ENCODE results near the gene SAMD4B.

Gene SAMD4B

DNA sequence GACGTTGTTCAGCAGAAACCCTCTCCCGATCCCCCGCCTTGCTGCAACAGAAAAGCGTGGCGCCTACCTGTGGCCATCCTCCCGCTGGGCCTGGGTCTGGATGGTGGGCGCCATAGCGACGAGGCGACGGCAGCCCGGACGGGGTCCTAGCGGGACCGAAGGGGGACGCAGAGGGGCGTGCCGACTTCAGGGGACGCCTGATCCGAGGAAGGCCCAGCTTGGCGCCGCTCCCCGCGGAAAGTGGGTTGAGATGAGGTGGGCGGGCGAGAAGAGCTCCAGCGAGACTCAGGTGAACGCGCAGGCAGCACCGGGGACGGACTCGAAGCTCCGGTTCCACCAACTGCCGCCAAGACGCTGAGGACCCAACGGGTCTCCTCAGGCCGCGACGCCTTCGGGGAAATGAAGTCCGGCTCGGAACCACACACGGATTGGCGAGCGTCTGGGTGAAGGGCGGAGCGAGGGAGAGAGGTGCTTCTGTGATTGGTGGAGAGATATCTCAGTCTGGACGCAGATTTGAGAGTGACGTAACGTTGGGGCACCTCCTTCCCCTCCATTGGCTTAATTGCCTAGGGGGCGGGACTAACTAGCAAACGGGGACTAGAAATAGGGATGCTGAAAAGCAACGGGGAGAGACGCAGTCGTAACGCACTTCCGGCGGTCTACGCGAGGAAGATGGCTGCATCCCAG, 48.7 kb downstream of the SAMD4B start, which contains the start of the genes MED29 and PAF1:
TSS of gene MED29 (plus strand) at position 628 of the 687 bp plus-strand sequence. CDS start at position 673, 45 bp downstream.
TSS of gene PAF1 (minus strand) at position 356 of the 687 bp plus-strand sequence. CDS start at position 114, 242 bp downstream.
- peak; percentile 99 for DNase-seq (ENCODE audit: low read depth)

- peak; percentile 80 for DNase-seq (ENCODE audit: low read depth)
Observed at GRCh38 chr19:39397360-39398296, 55.4 kb downstream of the SAMD4B start.

DNA sequence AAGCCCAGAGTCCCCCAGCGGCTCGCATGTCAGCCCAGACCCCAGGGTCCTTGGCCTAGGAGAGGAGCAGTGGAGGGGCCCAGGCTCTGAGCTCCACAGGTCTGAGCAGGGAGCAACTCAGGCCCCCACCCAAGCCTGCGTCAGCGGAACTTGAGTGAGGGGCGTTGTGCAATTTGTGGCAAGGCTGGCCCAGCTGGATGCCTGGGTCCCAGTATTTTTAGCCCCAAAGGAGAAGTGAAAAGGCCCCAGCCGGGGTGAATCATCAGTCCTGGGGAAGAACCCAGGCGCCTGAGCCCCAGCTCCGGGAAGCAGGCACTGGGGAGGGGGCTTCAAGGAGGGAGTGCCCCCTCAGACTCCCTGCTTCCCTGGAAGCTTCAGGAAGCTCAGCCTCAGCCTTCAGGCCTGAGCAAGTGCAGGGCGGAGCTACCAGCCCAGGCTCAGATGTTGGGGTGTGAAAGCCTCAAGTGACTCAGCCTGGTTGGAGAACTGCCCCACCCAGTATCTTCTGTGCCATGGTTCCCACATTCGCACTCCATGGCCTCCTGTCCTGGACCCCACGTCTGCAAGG, 56.2 kb downstream of the SAMD4B start:
- DNase-seq (ENCODE audit: low read depth): peak; percentile 85

- no peak for DNase-seq (ENCODE audit: low read depth)
Observed at GRCh38 chr19:39399668-39400050, 57.4 kb downstream of the SAMD4B start.

DNA sequence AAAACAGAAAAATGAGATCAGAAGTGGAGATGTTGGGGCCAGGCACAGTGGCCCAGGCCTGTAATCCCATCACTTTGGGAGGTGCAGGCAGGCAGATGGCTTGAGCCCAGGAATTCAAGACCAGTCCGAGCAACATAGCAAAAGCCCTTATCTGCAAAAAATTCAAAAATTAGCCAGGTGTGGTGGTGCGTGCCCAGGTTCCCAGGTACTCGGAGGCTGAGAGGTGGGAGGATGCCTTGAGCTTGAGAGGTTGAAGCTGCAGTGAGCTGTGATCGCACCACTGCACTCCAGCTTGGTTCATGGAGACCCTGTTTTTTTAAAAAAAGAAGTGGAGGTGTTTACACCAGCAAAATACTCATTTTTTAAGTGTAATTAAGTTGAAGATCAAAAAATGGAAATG, 57.8 kb downstream of the SAMD4B start:
- DNase-seq (ENCODE audit: low read depth): no peak

DNA sequence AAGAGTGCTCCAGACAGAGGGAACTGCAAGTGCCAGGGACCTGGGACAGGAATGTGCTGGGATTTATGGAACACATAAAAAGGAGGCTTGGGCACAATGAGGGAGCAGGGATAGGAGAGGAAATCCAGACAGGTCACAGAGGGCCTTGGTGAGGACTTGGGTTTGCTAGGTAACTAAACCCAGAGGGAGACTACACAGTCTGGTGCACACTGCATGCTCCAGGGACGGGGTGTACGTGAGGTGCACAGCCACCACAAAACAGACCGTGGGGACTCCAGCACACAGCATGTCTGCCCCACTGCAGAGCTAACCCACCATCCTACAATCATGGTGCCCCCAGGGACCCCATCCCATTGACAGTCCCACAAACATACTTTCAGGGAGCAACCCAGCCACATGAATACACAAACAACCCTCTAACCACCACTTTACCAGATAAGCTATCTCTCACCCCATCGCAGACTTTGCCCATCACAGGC, 58.9 kb downstream of the SAMD4B start:
- DNase-seq (ENCODE audit: low read depth): no peak

DNA sequence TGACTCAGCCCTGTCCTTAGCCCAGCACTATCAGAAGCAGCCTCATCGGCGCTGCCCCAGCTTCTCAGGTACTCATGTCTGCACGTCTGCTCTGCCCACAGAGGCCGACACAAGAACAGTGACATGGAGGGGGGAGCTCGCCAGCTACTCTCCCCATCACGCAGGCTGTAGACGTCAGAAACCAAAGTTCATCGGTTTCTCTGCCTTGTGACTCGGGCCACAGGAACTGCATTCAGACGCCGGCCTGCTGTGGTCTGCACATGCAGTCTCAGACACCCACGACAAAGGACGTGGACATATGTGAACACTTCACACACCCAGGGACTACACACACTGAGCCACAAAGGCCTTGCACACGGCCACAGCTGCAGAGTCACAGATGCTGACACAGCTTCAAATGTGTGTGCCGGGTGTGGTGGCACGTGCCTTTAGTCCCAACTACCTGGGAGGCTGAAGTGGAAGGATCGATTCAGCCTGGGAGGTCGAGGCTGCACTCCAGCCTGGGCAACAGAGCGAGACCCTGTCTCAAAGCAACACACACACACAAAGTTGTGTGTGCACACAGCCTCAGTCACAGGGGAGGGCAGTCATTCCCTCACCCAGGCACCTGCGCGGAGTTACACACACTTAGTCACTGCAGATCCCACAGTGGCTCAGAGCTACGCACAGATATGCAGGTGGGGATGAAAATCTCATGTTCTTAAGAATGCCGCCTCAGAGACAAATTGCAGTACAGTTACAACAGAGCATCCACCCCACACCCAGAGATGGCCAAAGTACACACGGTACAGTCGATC, 59.5 kb downstream of the SAMD4B start:
- peak; percentile 53 for DNase-seq (ENCODE audit: low read depth)

- DNase-seq (ENCODE audit: low read depth): peak; percentile 92
Observed at GRCh38 chr19:39402346-39403300, 60.4 kb downstream of the SAMD4B start.

- DNase-seq (ENCODE audit: low read depth): peak; percentile 100
Observed at GRCh38 chr19:39403331-39404312, 61.4 kb downstream of the SAMD4B start.

DNA sequence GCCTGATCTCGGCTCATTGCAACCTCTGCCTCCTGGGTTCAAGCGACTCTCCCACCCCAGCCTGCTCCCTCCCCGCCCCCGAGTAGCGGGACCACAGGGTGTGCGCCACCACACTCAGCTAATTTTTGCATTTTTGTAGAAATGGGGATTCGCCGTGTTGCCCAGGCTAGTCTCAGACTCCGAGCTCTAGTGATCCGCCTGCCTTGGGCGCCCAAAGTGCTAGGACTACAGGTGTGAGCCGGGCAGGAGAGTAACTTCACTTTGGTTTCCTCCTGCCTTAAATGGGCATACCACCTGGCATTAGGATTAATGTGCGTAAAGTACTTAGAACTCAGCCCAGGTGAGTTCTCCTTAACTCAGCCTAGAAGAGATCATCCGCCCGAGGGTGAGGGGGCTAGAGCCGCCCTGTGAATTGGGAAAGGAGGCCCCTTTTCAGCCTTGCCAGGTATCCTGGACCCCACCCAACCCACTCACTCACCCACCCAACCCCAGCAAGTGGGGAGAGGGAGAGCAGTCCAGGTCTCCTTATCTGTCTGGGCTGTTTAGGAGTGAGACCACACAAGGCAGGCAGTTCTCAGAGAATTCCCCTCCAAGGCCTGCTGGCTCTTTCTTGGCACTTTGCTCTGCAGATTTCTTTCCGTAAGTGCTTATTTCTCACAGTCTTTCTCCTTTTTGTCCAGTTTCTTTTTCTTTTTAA, 63.2 kb downstream of the SAMD4B start:
- no peak for DNase-seq (ENCODE audit: low read depth)

DNA sequence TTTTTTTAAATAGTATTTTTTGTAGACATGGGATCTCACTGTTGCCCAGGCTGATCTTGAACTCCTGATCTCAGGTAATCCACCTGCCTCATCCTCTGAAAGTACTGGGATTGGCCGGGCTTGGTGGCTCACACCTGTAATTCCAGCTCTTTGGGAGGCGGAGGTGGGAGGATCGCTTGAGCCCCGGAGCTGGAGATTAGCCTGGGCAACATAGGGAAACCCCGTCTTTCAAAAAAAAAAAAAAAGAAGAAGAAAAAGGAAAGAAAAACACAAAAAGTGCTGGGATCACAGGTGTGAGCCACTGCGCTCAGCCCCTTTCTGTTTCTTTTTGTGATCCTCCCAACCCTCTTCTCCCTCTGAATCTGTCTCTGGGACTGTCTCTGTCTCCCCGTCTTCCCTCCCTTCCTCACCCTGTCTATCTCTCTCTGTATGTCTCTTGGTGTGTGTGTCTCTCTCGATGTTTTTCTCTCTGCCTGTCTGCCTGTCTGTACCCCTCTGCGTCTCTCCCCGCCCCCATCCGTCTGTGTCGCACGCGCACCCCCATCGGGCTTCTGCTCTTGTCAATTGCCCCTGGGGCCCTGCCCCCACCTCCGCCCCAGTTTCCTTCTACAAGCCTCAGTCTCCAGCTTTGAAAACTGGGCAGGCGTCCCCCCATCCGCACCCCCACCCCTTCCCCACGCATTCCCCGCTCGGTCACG, 63.9 kb downstream of the SAMD4B start:
- DNase-seq (ENCODE audit: low read depth): no peak

GRCh38 chr19:39406656-39407409, 64.6 kb downstream of the SAMD4B start, which contains the start of gene ZFP36:
ZFP36 (plus strand) TSS chr19:39406847; CDS start chr19:39406905, 58 bp downstream.
- DNase-seq (ENCODE audit: low read depth): peak; percentile 98

- no peak for DNase-seq (ENCODE audit: low read depth)
Observed at GRCh38 chr19:39407410-39407659, 65.1 kb downstream of the SAMD4B start.

GRCh38 chr19:39407660-39408391, 65.6 kb downstream of the SAMD4B start:
- DNase-seq (ENCODE audit: low read depth): peak; percentile 62

- DNase-seq (ENCODE audit: low read depth): peak; percentile 70
Observed at GRCh38 chr19:39408392-39409207, 66.4 kb downstream of the SAMD4B start.

All from fibroblast of gingiva (primary cell).